Measurements from ENCODE around the gene PEAK1. TPM values are rescaled to one million over a fixed set of nuclear protein-coding genes. Genes with fewer than 3 reads are reported as not detected.

The PEAK1 gene
- total RNA-seq, 1 experiment from 2014 or later, result 21.2 TPM

DNA sequence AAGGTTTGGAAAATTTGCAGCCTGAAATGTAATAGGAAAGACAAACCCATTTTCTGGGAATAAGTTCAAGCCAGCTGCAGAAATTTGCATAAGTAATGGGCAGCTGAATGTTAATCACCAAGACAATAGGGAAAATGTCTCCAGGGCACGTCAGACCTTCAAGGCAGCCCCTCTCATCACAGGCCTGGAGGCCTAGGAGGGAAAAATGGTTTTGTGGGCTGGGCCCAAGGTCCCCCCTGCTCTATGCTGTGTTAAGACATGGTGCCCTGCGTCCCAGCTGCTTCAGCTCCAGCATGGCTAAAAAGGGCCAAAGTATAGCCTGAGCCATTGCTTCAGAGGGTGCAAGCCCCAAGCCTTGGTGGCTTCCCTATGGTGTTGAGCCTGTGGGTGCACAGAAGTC lies 184.3 kb downstream of the PEAK1 start:
- Histone ChIP-seq H3K23me2 (ENCODE audit: insufficient read length, low read depth, low read length, poor library complexity, severe bottlenecking) (no peaks in the 10 kb centered on the region), H3K9ac (ENCODE audit: extremely low read depth, insufficient read length, low read length) (no peak overlapping the region), H3K4me1 (ENCODE audit: insufficient read depth, low read length) (no peaks in the 10 kb centered on the region), H3K79me2 (ENCODE audit: insufficient read depth, low read length) (no peaks in the 10 kb centered on the region), H4K5ac (ENCODE audit: insufficient read length, low read depth, low read length) (no peak overlapping the region), H3K27me3 (ENCODE audit: insufficient read depth, low read length) (no peaks in the 10 kb centered on the region), H2AFZ (ENCODE audit: low read length) (no peak overlapping the region), H3K4ac (ENCODE audit: low read depth, low read length) (no peak overlapping the region), H4K8ac (replicated peaks; ENCODE audit: insufficient read length, low read depth, low read length) (no peak overlapping the region), H2BK20ac (ENCODE audit: low read depth, low read length, poor library complexity, severe bottlenecking) (no peak overlapping the region), H3K23ac (ENCODE audit: insufficient read length, low read depth, low read length) (no peak overlapping the region), H4K20me1 (ENCODE audit: control insufficient read depth, insufficient read depth, insufficient read length) (no peaks in the 10 kb centered on the region), H3K4me2 (ENCODE audit: insufficient read depth, insufficient read length, low read length) (no peak overlapping the region), H3K9me3 (ENCODE audit: control insufficient read depth, low read depth, low read length) (peaks cover 17% of the 10 kb centered on the region), H2BK15ac (ENCODE audit: low read depth, low read length) (no peak overlapping the region), H3K27ac (ENCODE audit: insufficient read length, low read depth, low read length) (no peak overlapping the region), H3K56ac (ENCODE audit: insufficient read length, low read depth, low read length) (no peak overlapping the region), H2BK5ac (ENCODE audit: insufficient read length, low read length) (no peak overlapping the region), H3K18ac (ENCODE audit: insufficient read length, low read depth, low read length) (no peak overlapping the region), H2BK120ac (ENCODE audit: low read depth, low read length, poor library complexity, severe bottlenecking) (no peak overlapping the region), H2AK5ac (ENCODE audit: insufficient read length, low read length) (no peak overlapping the region), H2BK12ac (ENCODE audit: insufficient read length, low read depth, low read length) (no peak overlapping the region), H4K91ac (ENCODE audit: insufficient read length, low read depth, low read length) (no peak overlapping the region), H3T11ph (ENCODE audit: low read length) (no peak overlapping the region), H3K79me1 (ENCODE audit: insufficient read depth, low read depth, low read length, poor library complexity, severe bottlenecking) (no peaks in the 10 kb centered on the region), H3K14ac (ENCODE audit: insufficient read depth, low read length) (no peak overlapping the region)
- Mint-ChIP-seq H3K4me1 (no peaks in the 10 kb centered on the region), H3K27ac (no peak overlapping the region), H3K27me3 (ENCODE audit: low read depth) (no peaks in the 10 kb centered on the region), H3K4me3 (no peak overlapping the region), H3K9me3 (peaks cover 21 to 23% of the 10 kb centered on the region in 2 experiments), H3K36me3 (ENCODE audit: insufficient read depth in 1 of 3, low read depth in 3 of 3) (peaks cover 20 to 31% (median 31%) of the 10 kb centered on the region in 3 experiments)
- no peak for DNase-seq
- no peak for TF ChIP-seq CTCF (conservative IDR thresholded peaks at IDR 0.05)
- no CpG with 5 or more reads among the region's 2 CpGs for WGBS (ENCODE audit: extremely low coverage, insufficient read length, low lambda C conversion rate)

Data from H9 (cell line).